Trophoblast cell (in vitro differentiated cells and primary cell): ENCODE results near the gene HOXB7.

Experiments
- DNase-seq, 2 donors: peaks; one replicate each; pipeline ENCODE4 v3.0.0-alpha.2; 2016
- H2AFZ ChIP-seq: 2 replicates; pipeline ENCODE4 v1.6.1; 2013; ENCODE audit warnings: low read length, moderate library complexity, mild to moderate bottlenecking; ENCODE audit not compliant: insufficient read depth, poor library complexity
- H2AK5ac ChIP-seq: 2 replicates; pipeline ENCODE4 v1.6.1; 2013; ENCODE audit warnings: mild to moderate bottlenecking, low read length
- H2BK120ac ChIP-seq: 2 replicates; pipeline ENCODE4 v1.6.1; 2013; ENCODE audit warnings: low read length, mild to moderate bottlenecking, moderate library complexity; ENCODE audit not compliant: insufficient read depth, poor library complexity
- H2BK12ac ChIP-seq: 2 replicates; pipeline ENCODE4 v1.6.1; 2013; ENCODE audit warnings: mild to moderate bottlenecking, low read length, moderate library complexity
- H2BK5ac ChIP-seq: 2 replicates; pipeline ENCODE4 v1.6.1; 2013; ENCODE audit warnings: low read length, low read depth, moderate library complexity, mild to moderate bottlenecking; ENCODE audit not compliant: poor library complexity
- H3K14ac ChIP-seq: 2 replicates; pipeline ENCODE4 v1.6.1; 2013; ENCODE audit warnings: mild to moderate bottlenecking, low read length
- H3K18ac ChIP-seq: 2 replicates; pipeline ENCODE4 v1.6.1; 2013; ENCODE audit warnings: mild to moderate bottlenecking, low read length
- H3K23ac ChIP-seq: 2 replicates; pipeline ENCODE4 v1.6.1; 2013; ENCODE audit warnings: low read length
- H3K27ac ChIP-seq: 2 replicates; pipeline ENCODE4 v1.5.1; 2013; ENCODE audit warnings: low read depth, mild to moderate bottlenecking, inconsistent platforms, low read length, moderate library complexity
- H3K27me3 ChIP-seq: 2 replicates; pipeline ENCODE4 v1.6.1; 2013; ENCODE audit warnings: inconsistent platforms, mild to moderate bottlenecking, low read length, moderate library complexity; ENCODE audit not compliant: insufficient read depth
- H3K36me3 ChIP-seq, 2 experiments: 1 replicate in 1 of 2; 2 replicates in 1 of 2; pipeline ENCODE4 v1.6.1; 2013; ENCODE audit warnings: low read length in 2 of 2, mild to moderate bottlenecking in 2 of 2, moderate library complexity in 1 of 2; ENCODE audit not compliant: insufficient read depth in 2 of 2, control insufficient read depth in 1 of 2
- H3K4ac ChIP-seq: 2 replicates; pipeline ENCODE4 v1.6.1; 2013; ENCODE audit warnings: low read depth, mild to moderate bottlenecking, low read length, moderate library complexity
- H3K4me1 ChIP-seq, 2 experiments: 1 replicate in 1 of 2; 2 replicates in 1 of 2; pipeline ENCODE4 v1.6.1; 2013; ENCODE audit warnings: low read length in 2 of 2, mild to moderate bottlenecking in 2 of 2, moderate library complexity in 1 of 2; ENCODE audit not compliant: insufficient read depth in 2 of 2, control insufficient read depth in 1 of 2
- H3K4me2 ChIP-seq: 2 replicates; pipeline ENCODE4 v1.6.1; 2013; ENCODE audit warnings: inconsistent platforms, mild to moderate bottlenecking, low read length, moderate library complexity
- H3K4me3 ChIP-seq: 2 replicates; pipeline ENCODE4 v1.5.1; 2013; ENCODE audit warnings: mild to moderate bottlenecking, low read depth, low read length, inconsistent platforms
- H3K79me1 ChIP-seq: one replicate; pipeline ENCODE4 v1.6.1; 2013; ENCODE audit warnings: low read length
- H3K79me2 ChIP-seq: 2 replicates; pipeline ENCODE4 v1.6.1; 2013; ENCODE audit warnings: low read length, mild to moderate bottlenecking; ENCODE audit not compliant: control insufficient read depth, insufficient read depth, poor library complexity
- H3K9ac ChIP-seq: 2 replicates; pipeline ENCODE4 v1.6.1; 2013; ENCODE audit warnings: mild to moderate bottlenecking, low read length
- H3K9me3 ChIP-seq: 2 replicates; pipeline ENCODE4 v1.6.1; 2013; ENCODE audit warnings: low read depth, mild to moderate bottlenecking, control low read depth, inconsistent platforms, low read length; ENCODE audit not compliant: insufficient read depth
- H4K12ac ChIP-seq: 2 replicates; pipeline ENCODE4 v1.6.1; 2013; ENCODE audit warnings: low read depth, mild to moderate bottlenecking, low read length, moderate library complexity
- H4K8ac ChIP-seq: 2 replicates; pipeline ENCODE4 v1.6.1; 2013; ENCODE audit warnings: low read depth, mild to moderate bottlenecking, low read length, moderate library complexity
- H4K91ac ChIP-seq: one replicate; pipeline ENCODE4 v1.6.1; 2013; ENCODE audit warnings: low read depth, mild to moderate bottlenecking, low read length, moderate library complexity
- WGBS: extraction: QIAGEN DNeasy Blood & Tissue Kit; methylation state at CpG from one replicate; pipeline ENCODE4 v1.1.7; 2013; ENCODE audit warnings: missing lambda C conversion rate; ENCODE audit not compliant: insufficient read length, insufficient coverage; ENCODE audit errors: extremely low coverage; 5-methylcytosine and 5-hydroxymethylcytosine counted together

HOXB7 gene

GRCh38 chr17:48603959-48604769, 6.7 kb downstream of the HOXB7 start:
- peaks cover 20 to 28% of the 10 kb centered on the region in 2 experiments for H3K4me1 ChIP-seq

GRCh38 chr17:48601539-48602425, 9.0 kb downstream of the HOXB7 start:
- WGBS: no CpG with 5 or more reads among the region's 35 CpGs
- Histone ChIP-seq H4K12ac (no peak overlapping the region), H2BK120ac (peak overlapping the region; percentile 8), H3K14ac (peak overlapping the region; percentile 41), H3K27me3 (peaks cover 41% of the 10 kb centered on the region), H3K36me3 (no peaks in the 10 kb centered on the region), H2AFZ (no peak overlapping the region), H4K91ac (peak overlapping the region; percentile 59), H3K79me1 (peaks cover 23% of the 10 kb centered on the region), H3K4me2 (peak overlapping the region; percentile 9), H3K23ac (no peak overlapping the region), H3K9ac (no peak overlapping the region), H3K27ac (peak overlapping the region; percentile 67), H4K8ac (peak overlapping the region; percentile 27), H2AK5ac (no peak overlapping the region), H3K79me2 (peaks cover 2% of the 10 kb centered on the region), H2BK5ac (no peak overlapping the region), H3K4me3 (no peak overlapping the region), H3K4ac (no peak overlapping the region), H3K4me1 (peaks cover 26 to 37% of the 10 kb centered on the region in 2 experiments), H2BK12ac (peak overlapping the region; percentile 4), H3K18ac (no peak overlapping the region), H3K9me3 (peaks cover 2% of the 10 kb centered on the region)
- DNase-seq: no peak

More at GRCh38 chr17:48603959-48604769, 6.7 kb downstream of the HOXB7 start:
- no peak overlapping the region for H3K4ac ChIP-seq
- H3K27me3 ChIP-seq: peaks cover 42% of the 10 kb centered on the region
- no peak overlapping the region for H4K8ac ChIP-seq
- H2AFZ ChIP-seq: no peak overlapping the region
- peaks cover 2% of the 10 kb centered on the region for H3K9me3 ChIP-seq
- no peak overlapping the region for H3K27ac ChIP-seq
- no peak overlapping the region for H2BK120ac ChIP-seq
- H4K91ac ChIP-seq: no peak overlapping the region
- H3K4me2 ChIP-seq: peak overlapping the region; percentile 39
- no peak overlapping the region for H3K4me3 ChIP-seq
- H4K12ac ChIP-seq: no peak overlapping the region
- WGBS: no CpG with 5 or more reads among the region's 21 CpGs
- H2BK12ac ChIP-seq: no peak overlapping the region
- no peak overlapping the region for H2AK5ac ChIP-seq
- no peak overlapping the region for H3K18ac ChIP-seq
- H3K14ac ChIP-seq: no peak overlapping the region
- no peak for DNase-seq
- H3K36me3 ChIP-seq: no peaks in the 10 kb centered on the region
- peaks cover 6% of the 10 kb centered on the region for H3K79me1 ChIP-seq
- H3K9ac ChIP-seq: no peak overlapping the region
- no peak overlapping the region for H3K23ac ChIP-seq
- H2BK5ac ChIP-seq: no peak overlapping the region
- no peaks in the 10 kb centered on the region for H3K79me2 ChIP-seq

- Histone ChIP-seq H2BK5ac (peak overlapping the region; percentile 16), H4K91ac (peak overlapping the region; percentile 59), H2BK12ac (peak overlapping the region; percentile 4), H3K36me3 (peaks cover 0 to under 1% of the 10 kb centered on the region in 2 experiments), H3K9ac (no peak overlapping the region), H3K4me2 (peak overlapping the region; percentile 9), H3K9me3 (no peaks in the 10 kb centered on the region), H3K4me3 (no peak overlapping the region), H3K79me1 (peaks cover 23% of the 10 kb centered on the region), H3K27me3 (peaks cover 35% of the 10 kb centered on the region), H3K4me1 (peaks cover 31 to 43% of the 10 kb centered on the region in 2 experiments), H3K4ac (no peak overlapping the region), H2BK120ac (peak overlapping the region; percentile 8), H3K18ac (no peak overlapping the region), H3K14ac (no peak overlapping the region), H2AK5ac (no peak overlapping the region), H4K12ac (no peak overlapping the region), H3K23ac (no peak overlapping the region), H4K8ac (no peak overlapping the region), H3K79me2 (peaks cover 5% of the 10 kb centered on the region), H2AFZ (no peak overlapping the region), H3K27ac (peak overlapping the region; percentile 67)
- no CpG with 5 or more reads among the region's 4 CpGs for WGBS
- no peak for DNase-seq
Observed at GRCh38 chr17:48601207-48601538, 9.6 kb downstream of the HOXB7 start.

GRCh38 chr17:48600244-48601098, 10.3 kb downstream of the HOXB7 start:
- Histone ChIP-seq H4K91ac (no peak overlapping the region), H2BK12ac (no peak overlapping the region), H3K9ac (no peak overlapping the region), H3K36me3 (peaks cover 0 to 4% of the 10 kb centered on the region in 2 experiments), H3K4me2 (peak overlapping the region; percentile 26), H3K14ac (no peak overlapping the region), H3K27me3 (peaks cover 30% of the 10 kb centered on the region), H4K12ac (no peak overlapping the region), H3K23ac (no peak overlapping the region), H2BK120ac (no peak overlapping the region), H3K4me3 (no peak overlapping the region), H3K79me2 (peaks cover 8% of the 10 kb centered on the region), H3K18ac (no peak overlapping the region), H3K9me3 (no peaks in the 10 kb centered on the region), H3K4me1 (peaks cover 34 to 47% of the 10 kb centered on the region in 2 experiments), H2BK5ac (peak overlapping the region; percentile 16), H2AFZ (no peak overlapping the region), H3K79me1 (peaks cover 23% of the 10 kb centered on the region), H4K8ac (no peak overlapping the region), H3K27ac (peak overlapping the region; percentile 67), H2AK5ac (no peak overlapping the region), H3K4ac (no peak overlapping the region)
- no peak for DNase-seq
- WGBS: no CpG with 5 or more reads among the region's 17 CpGs
